Neural progenitor cell (in vitro differentiated cells): ENCODE data around the gene C1QL2. TPM values are rescaled to one million over a fixed set of nuclear protein-coding genes. Genes with fewer than 3 reads are reported as not detected.

Source experiments
- DNase-seq: peaks from one replicate; pipeline ENCODE4 v3.0.0-alpha.2; 2016; ENCODE audit warnings: low spot score
- H2AFZ ChIP-seq: fragments of 200-600 bp; sonication (generic); replicated peaks from 2 replicates; pipeline ENCODE4 v1.6.1; 2016; ENCODE audit warnings: antibody characterized with exemption
- H3F3A ChIP-seq: fragments of 200-600 bp; sonication (generic); 2 replicates; pipeline ENCODE4 v1.6.1; 2016; ENCODE audit warnings: antibody characterized with exemption, low read depth
- H3K27ac ChIP-seq: fragments of 200-600 bp; sonication (generic); 2 replicates; pipeline ENCODE4 v1.5.1; 2016; ENCODE audit warnings: mild to moderate bottlenecking
- H3K27me3 ChIP-seq: fragments of 200-600 bp; sonication (generic); 2 replicates; pipeline ENCODE4 v1.6.1; 2016; ENCODE audit warnings: mild to moderate bottlenecking, moderate library complexity
- H3K36me3 ChIP-seq: fragments of 200-600 bp; sonication (generic); 2 replicates; pipeline ENCODE4 v1.5.1; 2016
- H3K4me1 ChIP-seq: fragments of 200-600 bp; sonication (generic); 2 replicates; pipeline ENCODE4 v1.6.1; 2016; ENCODE audit warnings: mixed run types
- H3K4me2 ChIP-seq: fragments of 200-600 bp; sonication (generic); 2 replicates; pipeline ENCODE4 v1.6.1; 2016
- H3K4me3 ChIP-seq: fragments of 200-600 bp; sonication (generic); 2 replicates; pipeline ENCODE4 v1.5.1; 2016
- H3K79me2 ChIP-seq: fragments of 200-600 bp; sonication (generic); 2 replicates; pipeline ENCODE4 v1.6.1; 2016; ENCODE audit warnings: low read depth
- H3K9ac ChIP-seq: fragments of 200-600 bp; sonication (generic); 2 replicates; pipeline ENCODE4 v1.6.1; 2016
- H3K9me3 ChIP-seq: fragments of 200-600 bp; sonication (generic); 2 replicates; pipeline ENCODE4 v1.5.1; 2016; ENCODE audit warnings: low read depth
- H4K20me1 ChIP-seq: fragments of 200-600 bp; sonication (generic); 2 replicates; pipeline ENCODE4 v1.6.1; 2016; ENCODE audit warnings: low read depth
- H3K27ac Mint-ChIP-seq: 3 replicates; pipeline ENCODE4 v1.8.0; 2021; ENCODE audit warnings: mixed read lengths
- H3K27me3 Mint-ChIP-seq: 2 replicates; pipeline ENCODE4 v1.8.0; 2022; ENCODE audit warnings: low read depth, mild to moderate bottlenecking, inconsistent platforms, moderate library complexity, mixed read lengths; ENCODE audit not compliant: insufficient read depth
- H3K36me3 Mint-ChIP-seq: 3 replicates; pipeline ENCODE4 v1.8.0; 2021; ENCODE audit warnings: mixed read lengths
- H3K4me1 Mint-ChIP-seq: 3 replicates; pipeline ENCODE4 v1.8.0; 2021; ENCODE audit warnings: mixed read lengths
- H3K4me3 Mint-ChIP-seq: 3 replicates; pipeline ENCODE4 v1.8.0; 2021; ENCODE audit warnings: mild to moderate bottlenecking, moderate library complexity, mixed read lengths
- H3K9me3 Mint-ChIP-seq: 3 replicates; pipeline ENCODE4 v1.8.0; 2020; ENCODE audit warnings: mixed read lengths
- CTCF ChIP-seq: fragments of 200-600 bp; sonication (generic); IDR thresholded peaks from 2 replicates; pipeline ENCODE4 v1.5.1; 2017; ENCODE audit warnings: antibody characterized with exemption, mild to moderate bottlenecking
- EZH2 ChIP-seq: fragments of 200-600 bp; sonication (generic); IDR thresholded peaks from 2 replicates; pipeline ENCODE4 v1.6.1; 2017; ENCODE audit warnings: antibody characterized with exemption, mild to moderate bottlenecking, moderate library complexity
- EZH2phosphoT487 ChIP-seq: fragments of 200-600 bp; sonication (generic); IDR thresholded peaks from 2 replicates; pipeline ENCODE4 v1.6.1; 2017; ENCODE audit warnings: antibody characterized with exemption
- total RNA-seq: library from RNA; depleted of rRNA; stranded (reverse); fragments of >200 nt; gene quantifications from 2 replicates; pipeline ENCODE4 v1.2.3, GENCODE V29; 2015; ENCODE audit warnings: low replicate concordance

The C1QL2 gene
- total RNA-seq, 1 donor from 2014 or later = not detected

- no peak overlapping the region for H3K4me3 Mint-ChIP-seq
- peaks cover 16% of the 10 kb centered on the region for H3K27me3 Mint-ChIP-seq
- Histone ChIP-seq H4K20me1 (no peaks in the 10 kb centered on the region), H3K9me3 (no peaks in the 10 kb centered on the region), H3K27ac (no peak overlapping the region), H2AFZ (no peak overlapping the region), H3K9ac (no peak overlapping the region), H3K27me3 (no peaks in the 10 kb centered on the region), H3K4me3 (no peak overlapping the region), H3K4me2 (no peak overlapping the region), H3K36me3 (no peaks in the 10 kb centered on the region), H3K4me1 (no peaks in the 10 kb centered on the region), H3K79me2 (no peaks in the 10 kb centered on the region), H3F3A (no peaks in the 10 kb centered on the region)
- H3K36me3 Mint-ChIP-seq = no peaks in the 10 kb centered on the region
- H3K4me1 Mint-ChIP-seq = no peaks in the 10 kb centered on the region
- no peak for DNase-seq
- H3K9me3 Mint-ChIP-seq = no peaks in the 10 kb centered on the region
- TF ChIP-seq EZH2phosphoT487 = no peak
- no peak for TF ChIP-seq EZH2
- TF ChIP-seq CTCF = no peak
- H3K27ac Mint-ChIP-seq = no peak overlapping the region
Measured at GRCh38 chr2:119137502-119137901, 21.0 kb downstream of the C1QL2 start.

- Mint-ChIP-seq H3K4me1 (no peaks in the 10 kb centered on the region), H3K27me3 (peaks cover 14% of the 10 kb centered on the region), H3K36me3 (no peaks in the 10 kb centered on the region), H3K4me3 (no peak overlapping the region), H3K27ac (no peak overlapping the region), H3K9me3 (no peaks in the 10 kb centered on the region)
- Histone ChIP-seq H3K4me3 (no peak overlapping the region), H2AFZ (no peak overlapping the region), H3K27ac (no peak overlapping the region), H3K4me2 (no peak overlapping the region), H3K36me3 (no peaks in the 10 kb centered on the region), H3K27me3 (no peaks in the 10 kb centered on the region), H3F3A (no peaks in the 10 kb centered on the region), H4K20me1 (no peaks in the 10 kb centered on the region), H3K9ac (no peak overlapping the region), H3K4me1 (no peaks in the 10 kb centered on the region), H3K9me3 (no peaks in the 10 kb centered on the region), H3K79me2 (no peaks in the 10 kb centered on the region)
- no peak for DNase-seq
- TF ChIP-seq EZH2 (no peak), CTCF (no peak), EZH2phosphoT487 (no peak)
Measured at GRCh38 chr2:119136872-119137271, 21.7 kb downstream of the C1QL2 start.

- Histone ChIP-seq H3K36me3 (no peaks in the 10 kb centered on the region), H3K4me1 (no peaks in the 10 kb centered on the region), H3K4me2 (no peak overlapping the region), H3K79me2 (no peaks in the 10 kb centered on the region), H3K9ac (no peak overlapping the region), H3K27me3 (no peaks in the 10 kb centered on the region), H2AFZ (no peak overlapping the region), H3K27ac (no peak overlapping the region), H3K9me3 (no peaks in the 10 kb centered on the region), H3K4me3 (no peak overlapping the region), H3F3A (no peaks in the 10 kb centered on the region), H4K20me1 (no peaks in the 10 kb centered on the region)
- no peaks in the 10 kb centered on the region for H3K4me1 Mint-ChIP-seq
- TF ChIP-seq EZH2 = no peak
- no peak for TF ChIP-seq EZH2phosphoT487
- TF ChIP-seq CTCF = no peak
- peaks cover 14% of the 10 kb centered on the region for H3K27me3 Mint-ChIP-seq
- H3K4me3 Mint-ChIP-seq = no peak overlapping the region
- DNase-seq = no peak
- no peak overlapping the region for H3K27ac Mint-ChIP-seq
- H3K36me3 Mint-ChIP-seq = no peaks in the 10 kb centered on the region
- no peaks in the 10 kb centered on the region for H3K9me3 Mint-ChIP-seq
Measured at GRCh38 chr2:119136093-119136492, 22.5 kb downstream of the C1QL2 start.
